ENCODE data around the gene ZNF337.

DNA sequence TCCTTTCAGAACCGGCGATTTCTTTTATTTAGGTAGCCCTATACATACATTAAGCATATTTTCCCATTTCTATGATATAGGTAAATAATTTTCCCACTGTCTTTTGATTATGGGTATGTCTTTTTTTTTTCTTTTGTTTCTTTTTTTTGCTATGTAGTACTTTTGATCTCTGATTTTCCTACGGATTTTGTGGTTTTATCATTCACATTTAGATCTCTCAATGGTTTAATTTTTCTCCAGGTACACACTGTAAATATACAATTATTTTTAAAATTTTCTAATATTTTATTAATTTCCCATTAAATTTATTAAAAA is 436 bp upstream of the ZNF337 start:
- TF ChIP-seq, protein P1, sequence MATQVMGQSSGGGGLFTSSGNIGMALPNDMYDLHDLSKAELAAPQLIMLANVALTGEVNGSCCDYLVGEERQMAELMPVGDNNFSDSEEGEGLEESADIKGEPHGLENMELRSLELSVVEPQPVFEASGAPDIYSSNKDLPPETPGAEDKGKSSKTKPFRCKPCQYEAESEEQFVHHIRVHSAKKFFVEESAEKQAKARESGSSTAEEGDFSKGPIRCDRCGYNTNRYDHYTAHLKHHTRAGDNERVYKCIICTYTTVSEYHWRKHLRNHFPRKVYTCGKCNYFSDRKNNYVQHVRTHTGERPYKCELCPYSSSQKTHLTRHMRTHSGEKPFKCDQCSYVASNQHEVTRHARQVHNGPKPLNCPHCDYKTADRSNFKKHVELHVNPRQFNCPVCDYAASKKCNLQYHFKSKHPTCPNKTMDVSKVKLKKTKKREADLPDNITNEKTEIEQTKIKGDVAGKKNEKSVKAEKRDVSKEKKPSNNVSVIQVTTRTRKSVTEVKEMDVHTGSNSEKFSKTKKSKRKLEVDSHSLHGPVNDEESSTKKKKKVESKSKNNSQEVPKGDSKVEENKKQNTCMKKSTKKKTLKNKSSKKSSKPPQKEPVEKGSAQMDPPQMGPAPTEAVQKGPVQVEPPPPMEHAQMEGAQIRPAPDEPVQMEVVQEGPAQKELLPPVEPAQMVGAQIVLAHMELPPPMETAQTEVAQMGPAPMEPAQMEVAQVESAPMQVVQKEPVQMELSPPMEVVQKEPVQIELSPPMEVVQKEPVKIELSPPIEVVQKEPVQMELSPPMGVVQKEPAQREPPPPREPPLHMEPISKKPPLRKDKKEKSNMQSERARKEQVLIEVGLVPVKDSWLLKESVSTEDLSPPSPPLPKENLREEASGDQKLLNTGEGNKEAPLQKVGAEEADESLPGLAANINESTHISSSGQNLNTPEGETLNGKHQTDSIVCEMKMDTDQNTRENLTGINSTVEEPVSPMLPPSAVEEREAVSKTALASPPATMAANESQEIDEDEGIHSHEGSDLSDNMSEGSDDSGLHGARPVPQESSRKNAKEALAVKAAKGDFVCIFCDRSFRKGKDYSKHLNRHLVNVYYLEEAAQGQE (IDR thresholded peaks at IDR 0.05; ENCODE audit: insufficient read depth in 1 of 2, low read depth in 2 of 2, low read length in 2 of 2): no peak
- TF ChIP-seq POLR2AphosphoS5 (IDR thresholded peaks at IDR 0.05; ENCODE audit: low read depth, low read length) (no peak), TAF1 (IDR thresholded peaks at IDR 0.05; ENCODE audit: borderline replicate concordance, insufficient read depth, low read length) (no peak)
